DMS 273 (cell line): ENCODE data around the gene EEF1AKMT3.
A peak's percentile ranks its signal among the peaks of the same experiment; 100 is the strongest.

ENCODE experiments used
- DNase-seq: peaks from one replicate; lab custom pipeline; 2025; ENCODE audit not compliant: unreplicated experiment; lab: John Stamatoyannopoulos, UW

EEF1AKMT3 gene

DNA sequence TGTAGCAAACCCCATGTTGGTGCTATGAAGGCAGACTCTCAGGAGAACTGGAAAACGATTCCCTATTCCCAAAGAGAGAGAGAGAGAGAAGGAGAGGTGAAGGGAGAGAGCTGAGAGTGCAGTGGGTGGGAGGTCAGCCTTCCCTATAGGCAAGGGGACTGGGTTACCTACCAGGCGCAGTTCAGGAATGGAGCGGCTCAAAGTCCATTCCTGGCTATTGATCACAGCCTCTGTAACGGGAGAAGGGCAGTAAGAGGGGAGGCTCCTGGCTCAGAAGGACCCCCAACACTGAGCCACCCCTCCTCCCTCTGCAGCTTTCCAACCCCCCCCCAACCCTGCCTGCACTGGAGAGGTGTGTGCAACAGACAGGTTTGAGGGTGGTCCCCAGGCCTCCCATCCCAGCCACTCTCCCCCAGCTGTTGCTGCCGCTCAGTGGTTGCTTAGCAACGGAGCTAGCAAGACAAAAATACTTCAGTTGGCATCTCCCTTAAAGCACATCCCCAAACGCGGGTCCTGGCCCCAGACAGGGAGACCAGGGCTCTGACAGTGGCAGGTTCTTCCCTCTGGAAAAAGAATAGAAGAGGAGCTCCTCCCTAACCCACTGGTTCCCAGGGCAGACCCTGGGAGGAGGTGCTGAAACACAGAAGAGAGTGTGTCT lies 37.1 kb upstream of the EEF1AKMT3 start:
- DNase-seq = peak; percentile 72

DNA sequence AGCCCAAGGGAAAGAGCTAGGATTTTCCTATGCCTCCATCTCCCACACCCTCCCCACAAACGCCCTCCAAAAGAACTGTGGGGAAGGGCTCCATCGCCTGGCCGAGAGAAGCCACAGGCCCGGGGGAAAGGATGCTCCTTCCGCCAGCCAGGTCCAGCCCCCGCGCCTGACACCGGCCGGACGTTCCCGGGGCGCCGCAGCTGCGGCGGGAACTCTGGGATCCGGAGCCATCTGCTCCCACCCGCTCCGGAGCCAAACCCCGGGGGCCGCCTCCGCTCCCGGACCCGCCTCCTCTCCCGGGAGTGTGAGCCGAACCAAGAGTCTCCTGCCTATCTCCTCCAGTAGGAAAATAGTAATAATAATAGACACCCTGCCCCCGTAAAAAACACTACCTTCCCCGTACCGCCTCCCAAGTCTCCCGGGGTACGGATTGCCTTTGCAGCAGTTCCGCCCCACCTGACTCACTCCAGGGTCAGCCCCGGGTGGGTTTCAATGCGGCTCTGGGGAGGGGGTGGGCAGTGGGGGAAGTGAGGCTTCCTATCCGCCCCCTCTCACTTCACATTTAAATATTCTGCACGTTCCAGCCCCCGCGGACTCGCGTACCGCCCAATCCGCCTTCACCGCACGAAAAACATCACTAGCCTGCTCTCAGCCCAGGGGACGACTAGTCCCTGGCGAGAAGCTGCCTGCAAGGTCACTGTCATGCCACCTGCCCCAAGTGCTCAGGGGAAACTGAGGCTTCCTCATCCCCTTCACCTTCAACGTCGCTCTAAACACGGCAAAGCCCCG lies 36.3 kb upstream of the EEF1AKMT3 start:
- DNase-seq = peak; percentile 84

DNA sequence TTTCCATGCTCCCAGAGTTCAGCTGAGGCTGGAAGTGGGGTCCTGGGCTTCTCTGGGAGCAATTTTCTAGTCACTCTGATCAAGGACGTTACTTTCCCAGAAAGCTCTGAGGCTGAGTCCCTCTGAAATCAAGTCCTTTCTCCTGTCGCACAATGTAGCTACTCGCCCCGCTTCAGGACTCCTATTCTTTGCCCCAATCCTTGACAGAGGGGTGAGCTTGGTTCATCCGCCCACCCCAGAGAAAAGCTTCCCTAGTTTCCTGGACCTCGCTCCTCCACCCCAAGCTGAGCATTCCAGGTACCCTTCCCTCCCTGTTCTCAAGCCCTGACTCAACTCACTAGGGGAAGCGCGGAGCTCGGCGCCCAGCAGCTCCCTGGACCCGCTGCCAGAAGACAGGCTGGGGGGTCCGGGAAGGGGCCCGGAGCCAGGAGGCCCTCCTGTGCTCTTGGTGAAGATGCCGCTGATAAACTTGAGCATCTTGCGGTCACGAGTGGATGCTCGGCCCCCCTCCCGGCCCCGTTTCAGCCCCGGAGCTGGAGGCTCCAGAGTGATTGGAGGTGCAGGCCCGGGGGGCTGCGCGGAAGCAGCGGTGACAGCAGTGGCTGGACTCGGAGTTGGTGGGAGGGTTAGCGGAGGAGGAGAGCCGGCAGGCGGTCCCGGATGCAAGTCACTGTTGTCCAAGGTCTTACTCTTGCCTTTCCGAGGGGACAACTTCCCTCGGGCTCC lies 35.5 kb upstream of the EEF1AKMT3 start:
- DNase-seq = peak; percentile 54

DNA sequence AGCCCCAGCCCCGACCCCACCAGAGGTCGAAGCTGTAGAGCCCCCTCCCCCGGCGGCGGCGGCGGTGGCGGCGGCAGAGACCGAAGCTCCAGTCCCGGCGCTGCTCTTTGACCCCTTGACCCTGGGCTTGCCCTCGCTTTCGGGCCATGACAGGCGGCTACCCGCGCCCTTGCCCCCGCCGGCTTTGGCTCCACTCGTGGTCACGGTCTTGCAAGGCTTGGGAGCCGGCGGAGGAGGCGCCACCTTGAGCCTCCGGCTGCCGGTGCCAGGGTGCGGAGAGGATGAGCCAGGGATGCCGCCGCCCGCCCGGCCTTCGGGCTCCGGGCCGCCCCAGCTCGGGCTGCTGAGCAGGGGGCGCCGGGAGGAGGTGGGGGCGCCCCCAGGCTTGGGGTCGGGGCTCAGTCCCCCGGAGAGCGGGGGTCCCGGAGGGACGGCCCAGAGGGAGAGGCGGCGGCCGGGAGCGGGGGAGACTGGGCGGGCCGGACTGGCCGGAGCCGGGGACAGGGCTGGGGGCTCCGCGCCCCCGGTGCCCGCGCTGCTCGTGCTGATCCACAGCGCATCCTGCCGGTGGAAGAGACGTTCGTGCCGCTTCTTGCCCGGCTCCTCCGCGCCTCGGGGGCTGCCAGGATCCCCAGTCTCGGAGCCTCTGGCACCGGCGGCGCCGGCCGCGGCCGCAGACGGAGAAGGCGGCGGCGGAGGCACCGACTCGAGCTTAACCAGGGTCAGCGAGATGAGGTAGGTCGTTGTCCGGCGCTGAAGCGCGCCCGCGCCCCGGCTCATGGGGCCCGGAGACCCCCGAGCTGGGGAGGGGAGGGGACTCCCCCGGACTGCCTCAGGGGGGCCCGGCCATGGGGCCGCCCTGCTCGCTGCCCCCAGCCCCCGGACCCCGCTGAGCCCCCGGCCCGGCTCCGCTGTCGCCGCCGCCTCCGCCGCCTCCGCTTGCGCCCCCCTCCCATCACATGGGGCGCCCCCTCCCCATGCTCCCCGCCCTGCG lies 34.6 kb upstream of the EEF1AKMT3 start:
- DNase-seq = peak; percentile 66

DNA sequence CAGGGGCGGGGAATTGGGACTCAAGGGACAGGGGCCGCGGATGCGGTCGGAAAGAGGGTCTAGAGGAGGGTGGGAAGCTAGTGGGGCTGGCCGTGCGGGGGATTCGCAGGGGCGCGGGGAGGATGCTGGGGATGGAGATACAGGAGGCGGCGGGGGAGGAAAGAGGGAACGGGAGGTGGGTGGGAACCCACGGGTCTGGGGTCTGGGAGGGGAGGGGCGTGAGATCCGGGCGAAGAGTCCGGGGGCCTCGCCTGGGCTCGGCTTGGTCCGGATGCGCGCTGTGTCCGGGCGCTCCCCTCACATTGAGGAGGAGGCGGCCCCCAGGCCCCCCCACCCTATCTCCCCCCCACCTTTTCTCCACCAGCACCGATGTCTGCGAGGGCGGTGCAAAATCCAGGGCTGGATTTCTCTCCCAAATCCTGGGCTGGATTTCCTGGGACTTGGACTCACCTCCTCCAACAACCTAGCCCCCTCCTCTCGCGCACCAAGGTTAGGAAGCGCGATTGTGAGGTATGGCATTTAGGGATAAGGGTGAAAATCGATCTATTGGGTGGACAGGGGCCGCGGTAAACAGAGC lies 33.7 kb upstream of the EEF1AKMT3 start, which contains the start of gene AGAP2:
AGAP2 (minus strand) TSS at position 82 of the 577 bp plus-strand sequence. CDS start 496 bp downstream, outside the sequence.
- DNase-seq = peak; percentile 77

DNA sequence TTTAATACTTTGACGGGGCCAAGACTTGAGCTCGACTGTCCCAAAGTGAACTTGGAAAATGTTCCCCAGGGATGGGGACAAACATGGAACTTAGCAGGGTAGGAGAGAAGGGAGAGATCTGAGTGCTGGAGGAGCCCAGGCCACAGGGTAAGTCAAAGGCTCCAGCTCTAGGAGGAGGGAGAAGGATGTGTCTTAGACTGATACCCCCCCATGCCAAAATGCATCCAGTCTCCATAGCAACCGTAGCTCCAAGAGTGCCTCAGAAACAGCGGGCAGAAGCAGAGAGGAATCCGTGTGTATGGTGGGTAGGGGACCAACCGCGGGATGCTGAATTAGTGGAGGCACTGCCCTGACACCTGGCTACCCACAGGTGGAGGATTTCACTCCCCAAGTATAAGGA lies 33.0 kb upstream of the EEF1AKMT3 start:
- DNase-seq = peak; percentile 61

DNA sequence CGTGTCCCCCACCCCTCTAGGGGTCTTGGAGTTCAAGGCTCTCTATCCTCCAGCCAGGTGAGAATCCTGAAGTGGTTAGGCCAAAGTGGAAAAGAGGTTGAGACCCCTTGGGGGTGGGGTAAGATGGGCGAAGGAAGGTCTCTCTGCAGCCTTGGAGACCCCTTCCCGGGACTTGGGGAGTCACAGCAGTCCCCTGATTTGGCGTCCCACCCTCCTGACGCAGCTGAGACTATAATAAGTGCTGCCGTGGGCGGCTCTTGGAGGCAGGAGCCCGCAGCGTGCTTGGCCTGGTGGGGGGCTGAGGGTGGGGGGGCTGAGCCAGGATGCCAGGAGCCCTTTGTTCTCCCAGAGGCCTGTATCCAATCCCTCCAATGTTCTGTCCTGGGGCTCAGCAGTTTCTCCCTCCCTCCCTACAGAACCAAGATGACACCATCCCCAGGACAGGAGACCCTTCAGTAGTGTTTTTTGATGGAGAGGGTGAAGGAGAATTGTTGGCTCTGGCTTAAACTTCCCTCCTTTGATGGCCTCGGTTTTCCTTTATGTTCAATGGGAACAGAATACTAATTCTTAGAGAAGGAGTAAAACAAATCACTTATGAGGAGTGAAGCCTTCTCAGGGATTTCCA lies 32.4 kb upstream of the EEF1AKMT3 start:
- DNase-seq = no peak

DNA sequence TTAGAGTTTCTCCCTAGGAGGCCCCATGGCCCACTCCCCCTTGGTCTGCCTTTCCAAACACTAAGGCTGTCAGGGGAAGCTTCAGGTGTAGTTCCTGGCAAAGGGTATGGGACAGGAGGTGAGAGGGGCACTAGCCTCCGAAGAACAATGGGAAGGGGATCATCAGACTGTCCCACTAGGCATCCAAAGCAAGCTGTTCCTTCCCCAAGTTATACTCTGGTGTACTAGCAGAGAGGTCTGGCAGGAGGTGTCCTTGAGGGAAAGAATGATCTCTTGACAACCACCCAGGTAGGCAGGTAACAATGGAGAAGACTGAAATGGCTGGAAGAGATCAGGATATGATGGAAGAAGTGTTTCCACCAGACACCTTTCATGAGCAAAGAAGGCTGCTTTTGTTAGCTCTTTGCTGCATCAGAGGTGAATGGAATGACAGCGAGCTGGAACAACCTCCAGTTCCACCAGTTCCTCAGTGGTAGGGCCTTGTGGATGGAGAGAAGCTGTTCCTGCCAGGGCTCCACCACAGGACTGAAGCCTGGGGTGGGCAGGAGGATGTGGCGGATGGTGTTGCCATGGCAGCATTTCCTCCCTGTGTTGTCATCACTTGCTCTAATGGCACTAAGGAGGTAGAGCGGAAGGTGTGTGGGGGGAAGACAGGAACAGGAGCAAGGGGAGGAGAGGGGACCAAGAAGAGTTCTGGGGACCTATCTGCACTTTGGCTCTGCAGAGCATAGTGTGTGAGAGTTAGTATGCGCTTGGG lies 31.6 kb upstream of the EEF1AKMT3 start:
- DNase-seq = no peak

DNA sequence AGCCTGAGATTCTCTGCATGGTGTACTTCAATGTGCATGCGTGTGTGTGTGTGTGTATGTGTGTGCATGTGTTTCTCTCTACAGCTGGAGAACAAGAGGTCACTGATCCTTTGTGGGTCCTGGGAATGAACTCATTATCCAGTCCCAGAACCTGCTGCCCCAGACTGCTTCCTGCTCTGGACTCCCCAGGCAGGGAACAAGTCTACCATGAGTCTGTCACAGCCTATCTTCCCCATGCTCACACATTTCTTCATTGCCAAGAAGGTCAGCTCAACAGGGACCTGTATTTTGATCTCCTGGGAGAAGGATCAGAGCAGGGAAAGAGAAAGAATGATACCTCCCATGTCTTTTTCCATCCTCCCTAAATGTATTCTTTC lies 31.0 kb upstream of the EEF1AKMT3 start:
- no peak for DNase-seq

DNA sequence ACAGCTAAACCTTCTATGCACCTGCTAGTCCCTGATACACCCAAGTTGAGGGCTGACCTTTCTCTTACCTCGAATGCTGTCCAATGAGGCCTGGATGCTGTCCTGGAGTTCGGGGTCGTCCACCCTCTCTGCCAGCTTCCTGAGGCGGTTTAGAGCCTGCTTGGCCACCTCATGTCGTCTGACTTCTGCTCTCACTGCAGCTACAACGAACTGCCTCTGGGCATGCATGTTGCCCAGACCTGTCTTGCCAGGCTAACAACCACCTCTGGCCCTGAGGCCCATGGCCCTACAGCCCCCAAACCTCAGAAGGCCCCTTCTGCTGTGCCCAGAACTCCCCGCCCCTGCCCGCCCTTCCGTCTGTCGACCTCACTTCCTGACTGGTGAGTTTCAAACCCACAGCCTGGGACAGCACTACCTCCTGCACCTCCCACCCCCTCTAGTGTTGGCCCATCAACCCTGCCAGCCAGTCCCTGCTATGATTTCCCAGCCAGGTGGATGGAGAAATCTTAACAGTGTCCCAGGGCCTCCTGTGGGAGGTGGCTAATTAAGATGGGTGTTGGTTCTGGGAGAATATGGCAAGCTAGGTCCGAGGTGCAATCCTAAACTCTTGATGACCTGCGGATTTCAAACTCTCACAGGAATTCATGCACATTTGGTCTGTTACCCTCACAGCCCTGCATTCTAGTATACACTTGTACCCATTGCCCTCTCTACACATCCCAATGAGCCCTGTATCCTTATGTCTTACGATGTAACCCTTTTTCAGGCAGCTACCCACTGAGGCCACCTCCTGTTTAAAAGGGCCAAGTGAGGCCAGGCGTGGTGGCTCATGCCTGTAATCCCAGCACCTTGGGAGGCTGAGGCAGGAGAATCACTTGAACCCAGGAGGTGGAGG lies 30.3 kb upstream of the EEF1AKMT3 start:
- no peak for DNase-seq

DNA sequence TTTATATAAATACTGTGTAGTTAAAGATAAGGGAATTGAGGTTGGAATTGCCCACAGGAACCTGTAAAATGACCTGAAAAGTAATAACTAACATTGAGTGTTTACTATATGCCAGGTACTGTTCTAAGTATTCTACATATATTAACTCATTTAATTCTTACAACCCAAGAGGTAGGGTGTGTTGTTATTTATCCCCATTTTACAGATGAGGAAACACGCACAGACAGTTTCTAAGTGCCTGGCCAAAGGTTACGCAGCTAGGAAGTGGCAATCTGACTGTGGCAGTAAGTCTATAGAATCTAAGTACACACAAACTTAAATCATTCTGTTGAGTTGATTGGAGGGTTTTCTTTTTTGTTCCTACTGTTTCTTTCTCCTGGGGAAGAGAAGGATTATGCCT lies 28.6 kb upstream of the EEF1AKMT3 start:
- no peak for DNase-seq

DNA sequence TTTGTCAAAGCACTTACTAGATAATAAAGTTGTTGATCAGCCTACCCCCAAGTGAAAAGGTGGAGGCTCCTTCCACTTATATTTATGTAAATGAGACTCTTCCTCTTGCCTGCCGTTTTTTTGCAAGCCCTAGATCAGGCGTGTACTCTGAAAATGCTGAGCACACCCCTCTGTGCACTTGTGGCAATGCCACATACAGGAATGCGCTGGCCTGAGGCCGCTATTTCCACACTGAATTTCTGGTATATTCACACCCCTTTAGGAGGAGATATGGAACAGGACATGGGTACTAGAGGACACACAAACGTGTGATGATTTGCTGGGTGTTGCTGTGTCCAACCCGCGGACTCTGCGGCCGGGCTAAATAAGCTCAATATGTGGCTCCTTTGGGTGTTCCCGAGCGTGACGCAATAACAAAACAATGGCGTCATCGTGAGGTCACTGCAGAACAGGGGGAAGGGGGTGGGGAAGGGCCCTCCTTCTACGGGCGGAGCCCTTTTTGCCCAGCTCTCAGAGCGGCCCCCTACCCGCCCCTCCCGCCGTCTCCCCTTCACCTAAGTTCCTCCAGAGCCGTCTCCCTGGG lies 28.1 kb upstream of the EEF1AKMT3 start:
- peak; percentile 92 for DNase-seq

DNA sequence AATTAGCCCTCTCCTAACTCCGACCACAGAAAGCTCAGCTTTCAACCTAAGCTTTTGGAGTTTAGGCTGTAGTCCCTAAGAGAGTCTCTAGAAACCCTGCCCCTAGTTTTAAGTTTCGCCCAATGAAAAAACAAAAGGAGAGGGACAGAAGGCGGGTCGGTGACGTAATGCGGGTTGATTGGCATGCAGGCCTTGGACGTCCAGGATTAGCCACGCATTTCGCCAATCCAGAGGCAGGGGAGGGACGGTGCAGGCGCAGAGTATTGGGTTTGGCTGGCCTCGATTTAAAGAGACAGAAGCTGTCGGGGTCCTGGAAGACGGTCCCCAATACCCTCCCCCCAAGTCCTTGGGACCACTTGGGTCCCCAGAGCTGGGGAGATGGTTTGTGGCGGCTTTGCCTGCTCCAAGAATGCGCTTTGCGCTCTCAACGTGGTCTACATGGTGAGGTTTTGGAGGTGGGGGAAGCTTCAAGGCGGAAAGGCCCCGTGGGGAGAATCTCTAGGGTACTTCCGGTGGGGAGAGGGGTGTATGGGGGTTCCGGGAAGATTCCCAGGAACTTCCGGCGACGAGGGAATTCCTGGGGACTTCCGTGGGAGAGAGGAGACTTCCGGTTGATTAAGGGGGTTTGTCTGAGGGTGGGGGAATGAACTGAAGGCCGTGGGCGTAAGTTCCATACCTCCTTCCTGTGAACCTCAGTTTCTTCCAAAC lies 27.5 kb upstream of the EEF1AKMT3 start, which contains the start of gene TSPAN31:
TSPAN31 (plus strand) TSS at position 263 of the 708 bp plus-strand sequence; CDS start at position 379, 116 bp downstream.
- peak; percentile 97 for DNase-seq

DNA sequence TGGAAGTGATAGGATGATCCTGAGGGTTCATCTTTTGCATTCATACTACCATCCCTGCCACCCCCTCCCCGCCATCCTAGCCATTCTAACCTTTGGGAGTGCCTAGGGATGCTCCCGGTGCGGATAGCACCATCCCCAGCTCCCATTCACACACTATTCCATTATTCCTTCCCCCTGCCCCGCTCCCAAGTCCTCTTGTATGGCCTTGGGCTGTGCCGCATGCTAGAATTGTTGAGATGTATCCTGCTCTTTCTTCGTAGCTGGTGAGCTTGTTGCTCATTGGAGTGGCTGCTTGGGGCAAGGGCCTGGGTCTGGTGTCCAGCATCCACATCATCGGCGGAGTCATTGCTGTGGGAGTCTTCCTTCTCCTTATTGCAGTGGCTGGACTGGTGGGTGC lies 26.9 kb upstream of the EEF1AKMT3 start:
- DNase-seq = no peak

DNA sequence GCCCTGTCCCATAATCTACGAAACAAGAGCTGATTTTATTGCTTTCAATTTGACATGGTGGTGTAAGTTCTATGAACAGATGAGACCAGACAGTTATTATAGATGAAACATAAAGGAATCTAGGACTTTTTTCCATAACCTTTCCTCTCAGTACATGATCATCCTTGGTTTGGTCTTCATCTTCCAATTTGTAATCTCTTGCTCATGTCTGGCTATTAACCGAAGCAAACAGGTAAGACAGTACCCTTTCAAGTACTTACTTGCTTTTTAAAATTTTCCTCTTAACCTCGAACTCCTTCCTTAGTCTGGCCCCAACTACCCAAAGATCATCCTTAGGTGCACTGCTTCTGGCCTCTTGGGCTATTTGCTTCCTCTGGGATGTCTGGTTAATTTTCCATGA lies 26.4 kb upstream of the EEF1AKMT3 start:
- DNase-seq = no peak

DNA sequence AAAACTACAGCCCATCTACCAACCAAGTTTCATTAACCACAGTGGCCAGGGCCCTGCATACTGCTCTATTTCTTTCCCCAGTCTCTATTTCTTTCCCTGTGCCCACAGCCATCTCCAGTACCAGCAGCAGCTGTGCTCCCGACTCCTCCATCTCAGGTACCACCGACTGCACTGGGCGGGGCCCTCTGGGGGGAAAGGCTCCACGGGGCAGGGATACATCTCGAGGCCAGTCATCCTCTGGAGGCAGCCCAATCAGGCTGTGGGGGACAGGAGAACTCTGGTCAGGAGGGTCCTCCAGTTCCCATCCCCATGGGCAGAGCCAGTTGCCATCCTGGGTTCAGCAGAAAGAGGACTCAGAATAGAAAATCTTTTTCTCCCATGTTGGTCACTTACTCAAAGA lies 23.4 kb upstream of the EEF1AKMT3 start:
- no peak for DNase-seq
